CD14-positive monocyte (primary cell): ENCODE data around the gene EXOC3L4. TPM values are rescaled to one million over a fixed set of nuclear protein-coding genes. Genes with fewer than 3 reads are reported as not detected.

ENCODE experiments used
- DNase-seq, 3 donors: peaks; one replicate each; pipeline ENCODE4 v3.0.0-alpha.2; 2011 to 2022
- H2AFZ ChIP-seq: 2 replicates; pipeline ENCODE4 v1.6.0; 2012; ENCODE audit warnings: mild to moderate bottlenecking, low read depth, low read length, inconsistent platforms; ENCODE audit not compliant: insufficient read depth, poor library complexity, severe bottlenecking
- H3K27ac ChIP-seq, 2 donors: 1 replicate in 1 of 2; 2 replicates in 1 of 2; pipeline ENCODE4 v1.5.1; 2012 to 2013; ENCODE audit warnings: low read length in 2 of 2, control low read depth in 1 of 2, inconsistent platforms in 1 of 2, low read depth in 1 of 2, mild to moderate bottlenecking in 1 of 2
- H3K27me3 ChIP-seq, 2 donors: one replicate each; pipeline versions ENCODE4 v1.6.0 to v1.6.1; 2011 to 2013; ENCODE audit warnings: low read length in 2 of 2; ENCODE audit not compliant: control insufficient read depth in 2 of 2, insufficient read depth in 2 of 2
- H3K36me3 ChIP-seq, 2 donors: replicated peaks in 1 of 2; 1 replicate in 1 of 2; 2 replicates in 1 of 2; pipeline versions ENCODE4 v1.5.1 to v1.6.1; 2012 to 2013; ENCODE audit warnings: low read length in 2 of 2, control low read depth in 1 of 2, inconsistent platforms in 1 of 2, mild to moderate bottlenecking in 1 of 2; ENCODE audit not compliant: insufficient read depth in 2 of 2, control insufficient read depth in 1 of 2
- H3K4me1 ChIP-seq, 2 donors: 1 replicate in 1 of 2; 2 replicates in 1 of 2; pipeline versions ENCODE4 v1.5.1 to v1.6.1; 2012 to 2013; ENCODE audit warnings: low read length in 2 of 2, control low read depth in 1 of 2, inconsistent platforms in 1 of 2, mild to moderate bottlenecking in 1 of 2, moderate library complexity in 1 of 2; ENCODE audit not compliant: insufficient read depth in 2 of 2, control insufficient read depth in 1 of 2
- H3K4me2 ChIP-seq: replicated peaks from 2 replicates; pipeline ENCODE3; 2012; ENCODE audit warnings: low read length, moderate library complexity, mild to moderate bottlenecking; ENCODE audit not compliant: poor library complexity, severe bottlenecking; ENCODE audit errors: extremely low read depth
- H3K4me3 ChIP-seq, 3 experiments: fragments of 200-600 bp in 1 of 3; sonication (generic) in 1 of 3; replicated peaks in 1 of 3; 1 replicate in 2 of 3; 2 replicates in 1 of 3; pipeline ENCODE4 v1.5.1; 2011 to 2013; ENCODE audit warnings: low read length in 3 of 3, mild to moderate bottlenecking in 3 of 3, control low read depth in 2 of 3, low read depth in 2 of 3, inconsistent platforms in 1 of 3, moderate library complexity in 1 of 3
- H3K79me2 ChIP-seq: 2 replicates; pipeline ENCODE4 v1.6.0; 2012; ENCODE audit warnings: mild to moderate bottlenecking, control low read depth, inconsistent platforms, low read length, moderate library complexity; ENCODE audit not compliant: insufficient read depth
- H3K9ac ChIP-seq: 2 replicates; pipeline ENCODE4 v1.6.0; 2017; ENCODE audit warnings: low read length, mild to moderate bottlenecking; ENCODE audit not compliant: insufficient read depth, poor library complexity, severe bottlenecking
- H3K9me3 ChIP-seq, 2 donors: replicated peaks in 1 of 2; 1 replicate in 1 of 2; 2 replicates in 1 of 2; pipeline versions ENCODE4 v1.5.1 to v1.6.1; 2012 to 2013; ENCODE audit warnings: low read length in 2 of 2, control low read depth in 1 of 2; ENCODE audit not compliant: control insufficient read depth in 1 of 2, insufficient read depth in 1 of 2
- H4K20me1 ChIP-seq: 2 replicates; pipeline ENCODE4 v1.6.0; 2012; ENCODE audit warnings: mild to moderate bottlenecking, low read length, control low read depth, moderate library complexity; ENCODE audit not compliant: insufficient read depth
- H3K27ac Mint-ChIP-seq, 7 donors: one replicate each; pipeline ENCODE4 v1.8.0; 2020; ENCODE audit warnings: mild to moderate bottlenecking in 7 of 7, mixed read lengths in 7 of 7, moderate library complexity in 6 of 7, inconsistent platforms in 2 of 7
- H3K27me3 Mint-ChIP-seq, 3 donors: one replicate each; pipeline ENCODE4 v1.8.0; 2021 to 2022; ENCODE audit warnings: low read depth in 3 of 3, mild to moderate bottlenecking in 3 of 3, mixed read lengths in 3 of 3, moderate library complexity in 3 of 3, inconsistent platforms in 1 of 3
- H3K36me3 Mint-ChIP-seq, 2 donors: one replicate each; pipeline ENCODE4 v1.8.0; 2020; ENCODE audit warnings: mixed read lengths in 2 of 2, inconsistent platforms in 1 of 2, mild to moderate bottlenecking in 1 of 2
- H3K4me1 Mint-ChIP-seq: one replicate; pipeline ENCODE4 v1.8.0; 2020; ENCODE audit warnings: mild to moderate bottlenecking, mixed read lengths
- H3K4me3 Mint-ChIP-seq, 2 donors: one replicate each; pipeline ENCODE4 v1.8.0; 2020; ENCODE audit warnings: mild to moderate bottlenecking in 2 of 2, mixed read lengths in 2 of 2, moderate library complexity in 1 of 2
- H3K9me3 Mint-ChIP-seq, 7 donors: one replicate each; pipeline ENCODE4 v1.8.0; 2020 to 2022; ENCODE audit warnings: mixed read lengths in 7 of 7, mild to moderate bottlenecking in 6 of 7, moderate library complexity in 6 of 7, inconsistent platforms in 2 of 7
- CTCF ChIP-seq: fragments of 200-600 bp; IDR thresholded peaks from one replicate; pipeline ENCODE4 v1.8.0; 2022; ENCODE audit warnings: antibody characterized with exemption, mild to moderate bottlenecking
- WGBS: methylation state at CpG from one replicate; pipeline ENCODE4 v1.1.5; 2013; ENCODE audit warnings: missing lambda C conversion rate; ENCODE audit not compliant: insufficient coverage; 5-methylcytosine and 5-hydroxymethylcytosine counted together
- intact Hi-C, 2 donors: fragments of 100-400 bp; cut with micrococcal nuclease; formaldehyde crosslinking; loops; one replicate each; pipeline versions ENCODE4 v1.15.0 to v1.15.1; 2023
- polyA plus RNA-seq, 3 donors: library from polyadenylated mRNA; depleted of rRNA in 1 of 3; unstranded in 2 of 3; stranded (reverse) in 1 of 3; fragments of 300-500 nt in 2 of 3; fragments of >200 nt in 1 of 3; fragmentation: Illumina TruSeq in 2 of 3; gene quantifications; 1 replicate in 2 of 3; 2 replicates in 1 of 3; pipeline ENCODE4 v1.2.3, GENCODE V29; 2012 to 2021

Gene EXOC3L4
- polyA plus RNA-seq, 3 donors: 0.17 TPM; not detected in 2

GRCh38 chr14:103091883-103092222 is 2.7 kb upstream of the EXOC3L4 start:
- Mint-ChIP-seq H3K27ac (peak overlapping the region in 1 of 7 donors; percentile 35), H3K36me3 (no peaks in the 10 kb centered on the region), H3K9me3 (peaks cover 0 to 2% (median 0%) of the 10 kb centered on the region in 7 donors), H3K4me1 (peaks cover 20% of the 10 kb centered on the region), H3K4me3 (peak overlapping the region; percentile 68 to 76), H3K27me3 (peaks cover 8 to 27% (median 8%) of the 10 kb centered on the region in 3 donors)
- Histone ChIP-seq H3K4me1 (peaks cover 19 to 25% of the 10 kb centered on the region in 2 donors), H3K9ac (peak overlapping the region; percentile 51), H3K36me3 (no peaks in the 10 kb centered on the region), H3K4me2 (peak overlapping the region; percentile 78), H3K4me3 (peak overlapping the region; percentile 9 to 74 (median 56)), H3K9me3 (no peaks in the 10 kb centered on the region), H4K20me1 (no peaks in the 10 kb centered on the region), H2AFZ (peak overlapping the region; percentile 84), H3K27me3 (peaks cover 0 to 10% of the 10 kb centered on the region in 2 donors), H3K79me2 (no peaks in the 10 kb centered on the region), H3K27ac (no peak overlapping the region)
- 30% methylated on average over 5 of the region's 9 CpGs for WGBS
- peak; percentile 43 for TF ChIP-seq CTCF
- DNase-seq: no peak
- intact Hi-C loops: no loop called here

GRCh38 chr14:103093856-103094405 is 594 bp upstream of the EXOC3L4 start:
- Histone ChIP-seq H2AFZ (no peak overlapping the region), H3K4me1 (peaks cover 19 to 25% of the 10 kb centered on the region in 2 donors), H3K4me3 (no peak overlapping the region), H3K9ac (no peak overlapping the region), H3K36me3 (no peaks in the 10 kb centered on the region), H3K4me2 (no peak overlapping the region), H3K27me3 (peaks cover 0 to 10% of the 10 kb centered on the region in 2 donors), H3K9me3 (no peaks in the 10 kb centered on the region), H3K27ac (no peak overlapping the region), H4K20me1 (no peaks in the 10 kb centered on the region), H3K79me2 (no peaks in the 10 kb centered on the region)
- Mint-ChIP-seq H3K27me3 (peaks cover 6 to 18% (median 13%) of the 10 kb centered on the region in 3 donors), H3K27ac (no peak overlapping the region), H3K36me3 (no peaks in the 10 kb centered on the region), H3K4me3 (no peak overlapping the region), H3K4me1 (peaks cover 19% of the 10 kb centered on the region), H3K9me3 (peaks cover 0 to 2% (median 0%) of the 10 kb centered on the region in 7 donors)
- DNase-seq: no peak
- intact Hi-C loops: no loop called here
- TF ChIP-seq CTCF: no peak
- WGBS: 95% methylated on average over 8 of the region's 13 CpGs
